GM21576 (cell line): ENCODE data around the gene FOXB2.
A peak's percentile ranks its signal among the peaks of the same experiment; 100 is the strongest.
"Not testable (repeated sequence)": the region's sequence is repeated elsewhere in the genome, so short reads cannot be mapped to it uniquely, and the experiment has no call there.

Experiments used
- ATAC-seq: cut with Tn5 transposase; IDR thresholded peaks from one replicate; pipeline ENCODE4 v1.9.1; 2021; ENCODE audit warnings: mild to moderate bottlenecking, moderate library complexity; ENCODE audit not compliant: unreplicated experiment

Gene FOXB2

DNA sequence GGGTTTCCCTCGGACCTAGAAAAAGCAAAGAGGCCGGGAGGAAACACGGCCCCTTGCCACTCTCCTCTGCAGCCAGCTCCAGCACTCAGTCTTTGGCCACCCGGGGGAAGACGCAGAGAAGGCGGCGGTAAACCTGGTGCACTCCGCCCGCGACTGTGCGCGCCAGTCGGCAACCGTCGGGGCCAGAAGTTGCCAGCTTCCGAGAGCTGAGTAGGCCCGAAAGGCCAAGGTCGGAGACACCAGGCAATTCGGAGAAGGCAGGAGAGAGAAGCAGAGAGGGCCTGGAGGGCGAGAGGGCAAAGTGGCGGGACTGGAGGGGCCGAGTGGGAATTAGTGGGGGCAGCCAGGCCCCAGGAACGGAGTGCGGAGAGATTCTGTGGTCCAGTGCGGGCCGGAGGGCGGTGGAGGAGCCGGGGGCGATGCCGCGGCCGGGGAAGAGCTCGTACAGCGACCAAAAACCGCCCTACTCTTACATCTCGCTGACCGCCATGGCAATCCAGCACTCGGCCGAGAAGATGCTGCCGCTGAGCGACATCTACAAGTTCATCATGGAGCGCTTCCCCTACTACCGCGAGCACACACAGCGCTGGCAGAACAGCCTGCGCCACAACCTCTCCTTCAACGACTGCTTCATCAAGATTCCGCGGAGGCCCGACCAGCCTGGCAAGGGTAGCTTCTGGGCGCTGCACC, at the start of gene FOXB2:
Gene FOXB2, plus strand, starts transcription at position 420 of the 690 bp plus-strand sequence. Its CDS starts 0 bp downstream, at position 420.
- no peak for ATAC-seq

DNA sequence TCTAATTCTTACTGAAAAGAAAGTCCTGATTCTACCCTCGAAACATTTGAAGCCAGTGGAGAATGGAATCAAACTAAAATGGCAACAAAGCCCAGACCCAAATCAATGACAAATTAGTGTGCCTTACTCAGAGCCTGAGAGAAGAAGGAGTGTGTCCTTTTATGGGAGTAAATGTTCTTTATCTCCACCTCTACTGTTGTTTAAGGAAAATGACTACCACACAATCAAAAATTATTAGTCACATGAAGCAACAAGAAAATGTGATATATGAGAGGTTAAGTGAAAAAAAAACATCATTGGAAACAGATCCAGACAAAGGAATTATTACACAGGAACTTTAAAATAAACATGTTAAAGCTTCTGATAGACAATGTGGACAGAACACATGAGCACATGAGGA, 49.7 kb upstream of the FOXB2 start:
- ATAC-seq: no peak

DNA sequence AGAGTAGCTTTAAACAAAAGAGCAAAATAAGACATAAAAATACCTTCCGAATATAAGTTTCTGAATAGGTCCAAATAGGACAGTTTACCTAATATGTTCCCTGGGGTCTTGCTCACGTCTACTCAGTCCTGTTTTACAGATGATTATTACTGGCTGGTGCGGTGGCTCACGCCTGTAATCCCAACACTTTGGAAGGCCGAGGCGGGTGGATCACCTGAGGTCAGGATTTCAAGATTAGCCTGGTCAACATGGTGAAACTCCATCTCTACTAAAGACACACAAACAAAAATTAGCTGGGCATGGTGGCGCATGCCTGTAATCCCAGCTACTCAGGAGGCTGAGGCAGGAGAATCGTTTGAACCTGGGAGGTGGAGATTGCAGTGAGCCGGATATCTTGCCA, 40.6 kb upstream of the FOXB2 start:
- not testable (repeated sequence) for ATAC-seq

DNA sequence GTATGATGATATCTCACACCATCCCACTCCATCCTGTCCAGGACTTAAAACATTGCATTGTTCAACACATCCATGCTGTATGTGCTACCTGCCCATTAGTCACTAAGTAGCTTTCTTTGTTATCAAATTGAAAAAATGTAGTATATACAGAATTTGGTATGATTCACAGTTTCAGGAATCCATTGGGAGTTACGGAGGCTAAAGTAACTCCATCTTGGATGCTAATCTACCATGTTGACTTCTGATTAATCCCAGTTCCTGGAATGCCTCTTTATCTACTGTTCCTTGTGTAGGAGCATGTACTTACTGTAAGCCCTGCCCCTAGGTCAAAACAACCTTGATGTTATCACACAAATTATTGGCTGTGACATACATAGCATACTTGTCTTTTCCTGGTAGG, 38.9 kb upstream of the FOXB2 start:
- ATAC-seq: no peak

DNA sequence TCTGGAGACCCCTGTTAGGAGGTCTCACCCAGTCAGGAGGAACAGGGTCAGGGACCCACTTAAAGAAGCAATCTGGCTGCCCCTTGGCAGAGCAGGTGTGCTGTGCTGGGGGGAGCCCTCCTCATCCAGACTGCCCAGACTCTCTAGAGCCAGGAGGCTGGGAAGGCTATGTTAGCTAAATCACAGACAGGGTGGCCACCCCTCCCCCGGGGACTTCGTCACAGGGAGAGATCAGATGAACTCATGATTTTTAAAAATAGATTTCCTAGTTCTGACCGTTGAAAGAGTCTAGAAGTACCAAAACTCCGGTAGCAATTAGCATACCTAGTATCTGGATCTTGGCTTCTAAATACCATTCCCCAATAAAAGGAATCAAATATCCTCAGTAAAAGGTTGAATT, 35.0 kb upstream of the FOXB2 start:
- no peak for ATAC-seq

DNA sequence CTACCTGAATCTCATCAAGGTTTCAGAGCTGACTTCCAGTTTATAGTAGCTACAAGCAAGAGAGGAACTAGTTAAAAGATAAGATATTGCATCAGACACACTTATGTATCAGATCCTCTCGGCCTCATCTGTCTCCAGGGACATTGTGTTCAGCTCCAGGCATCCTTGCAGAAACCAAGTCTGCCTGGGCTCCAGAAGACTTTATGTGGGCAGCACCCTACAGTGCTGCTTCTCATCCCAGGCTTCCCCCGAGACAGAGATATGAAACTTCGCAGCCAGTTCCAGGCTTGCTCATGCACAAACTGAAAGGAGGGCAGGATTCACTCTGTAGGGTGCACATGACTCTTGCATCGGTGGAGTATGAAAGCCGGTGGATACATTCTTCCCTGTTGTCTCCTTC, 33.9 kb upstream of the FOXB2 start:
- ATAC-seq: no peak

DNA sequence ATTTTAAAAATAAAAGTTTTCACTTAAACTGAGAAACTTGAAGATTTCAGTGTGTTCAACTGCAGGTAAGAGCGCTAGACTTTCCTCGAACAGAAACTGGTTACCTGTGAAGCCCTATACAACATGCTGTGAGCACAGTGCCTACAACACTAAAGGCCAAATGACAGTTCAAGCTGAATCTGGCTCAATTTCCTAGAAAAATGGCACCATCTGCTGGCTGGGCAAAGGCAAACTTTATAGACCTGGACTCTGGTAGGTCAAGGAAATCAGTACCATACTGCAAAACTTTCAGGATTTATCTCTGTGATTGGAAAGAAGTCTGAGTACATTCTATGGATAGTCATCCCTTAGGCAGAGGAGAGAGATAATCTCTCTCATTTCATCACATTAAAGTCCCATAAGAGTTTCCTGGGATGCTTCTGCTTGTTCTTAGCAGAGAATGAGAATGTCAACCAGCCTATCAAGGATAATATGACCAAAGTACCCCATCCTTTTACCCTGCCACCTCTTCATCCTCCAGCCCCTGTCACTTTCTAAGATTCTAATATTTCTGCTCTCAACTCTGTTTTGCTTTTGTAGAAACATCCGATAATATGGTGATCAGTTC, 31.8 kb upstream of the FOXB2 start:
- no peak for ATAC-seq

DNA sequence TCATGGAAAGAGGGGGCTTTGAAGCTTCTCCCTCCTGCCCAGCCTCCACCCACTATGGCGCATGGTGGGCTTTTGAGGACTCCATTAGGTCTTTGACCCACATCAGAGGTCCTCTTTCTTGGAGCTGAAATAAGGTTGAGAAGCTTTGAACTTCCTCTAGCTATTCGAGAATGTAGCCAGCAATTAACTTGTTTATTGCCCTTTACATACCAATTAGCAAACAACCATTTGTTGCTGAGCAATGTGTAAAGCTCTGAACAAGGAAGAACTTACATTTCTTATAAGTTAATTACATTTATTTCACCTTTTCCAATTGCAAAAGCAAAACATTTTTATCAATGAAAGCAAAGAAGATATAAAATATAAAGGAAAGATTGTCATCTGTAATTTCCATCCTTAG, 30.5 kb upstream of the FOXB2 start:
- no peak for ATAC-seq

DNA sequence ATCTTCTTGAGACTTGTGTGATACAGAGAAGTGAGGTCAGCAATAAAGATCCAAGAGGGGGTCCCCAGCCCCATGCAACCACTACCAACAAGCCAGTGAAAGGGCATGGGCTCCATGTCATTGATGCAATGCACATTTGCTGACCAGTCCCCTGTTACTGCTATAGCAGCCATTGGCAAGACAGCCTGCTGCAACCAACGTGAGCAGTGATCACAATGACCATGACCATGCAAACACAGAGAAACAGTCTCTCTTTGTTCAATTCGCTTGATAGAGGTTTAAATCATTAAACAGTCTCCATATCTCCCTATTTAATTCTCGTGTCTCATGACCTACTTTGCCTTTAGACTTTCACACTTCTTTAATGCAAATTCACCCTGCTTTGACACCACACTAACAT, 30.0 kb upstream of the FOXB2 start:
- ATAC-seq: no peak

DNA sequence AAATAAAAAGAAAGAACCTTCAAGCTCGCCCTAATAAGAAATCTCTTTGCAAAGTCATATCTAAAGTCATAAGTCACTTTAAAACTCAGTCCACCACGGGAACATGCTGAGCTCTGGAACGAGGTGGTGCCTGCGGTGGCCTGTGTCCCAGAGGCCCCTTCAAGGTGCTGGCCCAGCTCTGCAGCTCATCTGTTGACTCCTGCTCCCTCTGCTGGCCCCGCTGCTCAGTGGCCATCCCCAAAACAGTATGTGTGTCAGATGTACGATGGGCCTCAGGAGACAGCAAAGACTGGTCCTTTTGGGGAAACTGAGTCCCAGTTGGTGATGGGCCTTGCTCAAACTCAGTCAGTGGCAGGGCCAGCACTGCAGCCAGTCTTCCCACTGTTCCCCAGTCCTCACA, 22.8 kb upstream of the FOXB2 start:
- no peak for ATAC-seq

DNA sequence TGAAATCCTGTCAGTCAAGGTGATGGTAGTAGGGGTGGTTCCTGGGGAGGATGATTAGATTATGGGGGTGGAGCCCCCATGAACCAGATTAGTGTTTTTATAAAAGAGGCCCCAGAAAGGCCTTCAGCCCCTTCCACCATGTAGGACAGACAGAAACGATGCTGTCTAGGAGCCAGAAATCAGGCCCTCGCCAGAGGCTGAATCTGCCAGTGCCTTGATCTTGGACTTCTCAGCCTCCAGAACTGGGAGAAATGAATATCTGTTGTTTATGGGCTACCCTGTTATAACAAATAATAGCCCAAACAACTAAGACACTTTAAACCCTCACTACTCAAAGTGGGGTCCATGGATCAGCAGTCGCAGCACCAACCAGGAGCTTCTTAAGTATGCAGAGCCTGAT, 20.2 kb upstream of the FOXB2 start:
- ATAC-seq: no peak

DNA sequence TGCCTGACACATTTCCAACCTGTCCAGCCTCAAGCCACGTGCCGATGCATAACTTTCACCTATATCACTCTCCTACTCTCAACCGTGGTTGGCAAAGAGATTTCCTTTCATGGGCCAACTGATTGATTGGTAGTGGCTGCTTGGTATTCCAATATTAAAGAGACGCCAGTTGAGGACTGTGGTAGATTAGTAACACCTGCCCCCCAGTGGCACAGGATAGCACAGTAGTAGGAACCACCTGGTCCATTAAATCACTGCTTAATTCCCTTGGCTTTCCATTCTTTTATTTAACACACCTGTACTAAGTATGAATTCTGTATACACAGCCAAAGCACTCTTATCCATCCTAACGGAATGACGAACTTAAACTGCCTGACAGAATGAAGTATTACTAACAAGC, 19.1 kb upstream of the FOXB2 start:
- ATAC-seq: no peak

DNA sequence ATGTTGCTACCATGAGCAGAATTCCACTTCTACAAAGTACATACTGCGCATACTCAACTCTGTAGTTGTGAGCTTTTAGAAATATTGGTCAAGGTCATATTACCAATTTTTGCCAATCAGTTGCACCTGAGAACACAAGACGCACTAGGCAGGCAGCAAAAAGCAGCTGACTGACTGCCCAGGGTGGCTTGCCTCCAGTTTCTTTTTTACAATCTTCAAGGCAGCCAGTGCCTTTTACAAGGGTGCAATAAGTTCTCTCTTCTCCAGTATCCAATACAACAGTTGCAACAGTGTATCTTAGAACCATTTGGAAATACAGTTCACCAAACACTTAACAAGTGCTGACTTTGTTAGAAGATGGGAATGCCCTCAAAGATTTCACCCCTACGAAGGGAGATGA, 16.1 kb upstream of the FOXB2 start:
- ATAC-seq: no peak

DNA sequence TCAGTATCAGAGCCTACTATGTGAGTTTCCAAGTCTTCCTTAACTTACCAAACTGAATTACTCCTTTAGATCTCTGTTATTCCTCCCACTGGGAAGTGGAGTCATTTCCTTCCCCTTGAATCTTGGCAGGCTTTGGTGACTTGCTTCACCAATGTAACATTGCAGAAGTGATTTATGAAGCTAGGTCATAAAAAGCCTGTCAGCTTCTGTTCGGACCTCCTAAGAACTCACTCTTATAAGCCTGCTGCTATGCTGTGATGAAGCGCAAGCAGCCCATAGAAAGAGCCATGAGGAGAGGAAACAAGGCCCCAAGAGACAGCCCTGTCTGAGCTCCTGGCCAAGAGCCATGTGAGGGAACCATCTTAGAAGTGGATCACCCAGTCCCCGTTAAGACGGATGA, 14.2 kb upstream of the FOXB2 start:
- no peak for ATAC-seq

DNA sequence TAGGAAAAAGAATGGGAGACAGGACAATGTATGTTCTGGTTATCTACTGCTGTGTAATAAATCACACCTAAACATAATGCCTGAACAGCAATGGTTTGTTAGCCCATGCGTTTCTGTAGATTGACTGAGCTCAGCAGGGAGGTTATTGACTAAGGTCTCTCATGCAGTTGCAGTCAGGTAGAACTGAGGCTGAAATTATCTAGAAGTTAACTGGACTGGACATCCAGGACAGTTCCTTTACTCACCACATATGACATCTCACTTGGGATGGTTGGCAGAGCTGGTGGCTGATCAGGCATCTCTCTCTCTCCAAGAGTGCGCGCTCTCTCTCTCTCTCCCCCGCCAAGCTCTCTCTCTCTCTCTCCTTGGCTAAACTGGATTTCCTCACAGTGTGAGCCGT, 8.9 kb upstream of the FOXB2 start:
- ATAC-seq: no peak

DNA sequence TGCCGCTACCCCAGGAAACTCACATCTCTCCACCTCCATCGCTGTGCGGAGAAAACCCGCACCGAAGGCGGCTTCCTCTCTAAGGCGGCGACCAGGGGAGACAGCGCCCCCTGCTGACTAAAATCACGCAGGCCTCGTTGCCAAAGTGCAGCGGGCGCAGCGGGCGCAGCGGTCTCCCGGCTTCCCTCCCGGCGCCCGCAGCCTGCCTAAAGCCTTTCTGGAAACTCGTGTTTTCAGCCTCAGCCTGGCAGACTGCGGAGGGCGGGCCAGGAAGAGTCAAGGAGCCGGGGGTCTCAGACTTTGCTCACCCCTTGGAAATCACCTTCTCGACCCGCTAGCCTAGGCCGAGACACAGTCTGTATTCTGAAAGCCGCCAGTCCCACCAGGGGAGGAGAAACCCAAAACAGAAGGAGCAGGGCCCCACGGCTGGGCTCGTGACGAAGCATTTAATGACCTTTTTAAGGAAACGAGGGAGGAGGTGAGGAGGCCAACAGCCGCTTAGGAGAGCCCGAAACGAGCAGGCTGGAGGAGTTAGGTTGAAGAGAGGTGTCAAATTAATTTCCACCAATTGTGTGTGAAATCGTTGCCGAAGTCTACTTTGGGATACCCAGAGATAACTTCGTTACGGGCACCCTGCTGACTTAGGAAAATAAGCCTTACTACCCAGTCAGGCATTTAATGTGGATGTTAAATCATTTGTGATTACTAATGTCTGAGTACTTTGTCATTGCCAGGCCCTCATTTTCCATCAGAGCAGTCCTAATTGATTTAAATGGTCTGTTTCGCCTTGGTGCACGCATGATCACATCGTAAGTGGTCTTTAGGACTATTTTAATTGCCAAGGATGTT, 7.3 kb upstream of the FOXB2 start:
- peak; percentile 89 for ATAC-seq

DNA sequence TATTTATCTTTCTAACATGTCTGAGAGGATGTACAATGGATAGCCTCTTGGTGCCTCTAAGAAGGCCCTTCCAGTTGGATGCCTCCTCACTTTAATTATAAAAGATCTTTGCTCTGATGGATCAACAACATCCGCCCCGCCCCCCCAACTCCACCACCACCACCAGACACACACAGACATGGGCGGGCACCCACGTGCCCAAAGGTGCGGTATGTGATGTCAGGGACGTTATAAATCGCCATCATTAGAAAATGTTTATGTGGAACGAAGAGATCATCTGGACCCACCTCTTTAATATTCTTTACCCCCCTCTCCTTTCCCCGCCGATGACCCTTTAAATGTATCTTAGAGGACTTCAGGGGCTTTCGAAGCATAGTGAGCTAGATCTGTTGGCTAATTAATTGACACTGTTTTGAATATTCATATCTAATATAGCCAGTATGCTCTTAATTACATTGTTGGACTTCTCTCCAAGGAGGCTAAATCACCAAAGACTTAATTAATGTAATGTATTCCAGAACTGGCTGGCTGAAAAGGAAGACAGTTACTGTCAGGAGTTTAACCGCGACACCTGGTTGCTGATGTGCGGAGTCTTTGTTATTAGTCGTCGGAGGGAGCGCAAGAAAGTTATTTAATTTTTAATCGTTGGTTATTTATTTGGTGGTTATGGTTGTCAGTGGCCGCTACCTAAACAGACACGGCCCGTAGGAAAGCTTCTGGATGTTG, 6.1 kb upstream of the FOXB2 start:
- ATAC-seq: no peak

DNA sequence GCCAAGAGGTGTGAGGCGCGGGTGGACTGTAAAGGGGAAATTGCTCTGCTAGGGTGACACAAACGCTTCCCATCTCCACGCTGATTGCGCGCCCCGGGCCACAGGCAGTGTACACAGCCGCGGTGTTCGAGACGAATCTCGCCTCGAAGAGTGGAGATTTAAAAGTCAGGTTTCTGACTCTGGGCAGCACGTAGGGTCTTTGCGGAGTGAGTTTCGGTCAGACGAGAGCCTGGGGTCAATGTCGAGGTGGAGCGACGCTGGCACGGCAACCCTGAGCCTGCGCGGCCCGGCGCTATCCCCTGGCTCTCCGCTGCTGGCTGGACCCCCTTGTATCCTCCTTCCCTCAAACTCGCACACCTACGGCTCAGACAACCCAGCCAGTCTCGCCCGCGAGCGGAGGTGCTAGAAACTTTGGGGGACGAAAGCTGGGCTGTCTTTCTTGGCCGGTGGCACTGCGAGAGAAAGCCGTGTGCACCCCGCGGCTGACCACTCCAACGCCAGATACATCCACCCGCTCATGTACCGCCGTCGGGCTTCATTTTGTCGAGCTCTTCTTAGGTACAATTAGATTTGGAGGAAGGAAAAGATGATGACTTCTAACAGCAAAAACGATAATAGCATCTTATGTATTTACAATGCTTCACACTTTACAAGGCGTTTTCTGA, 5.4 kb upstream of the FOXB2 start:
- ATAC-seq: no peak

DNA sequence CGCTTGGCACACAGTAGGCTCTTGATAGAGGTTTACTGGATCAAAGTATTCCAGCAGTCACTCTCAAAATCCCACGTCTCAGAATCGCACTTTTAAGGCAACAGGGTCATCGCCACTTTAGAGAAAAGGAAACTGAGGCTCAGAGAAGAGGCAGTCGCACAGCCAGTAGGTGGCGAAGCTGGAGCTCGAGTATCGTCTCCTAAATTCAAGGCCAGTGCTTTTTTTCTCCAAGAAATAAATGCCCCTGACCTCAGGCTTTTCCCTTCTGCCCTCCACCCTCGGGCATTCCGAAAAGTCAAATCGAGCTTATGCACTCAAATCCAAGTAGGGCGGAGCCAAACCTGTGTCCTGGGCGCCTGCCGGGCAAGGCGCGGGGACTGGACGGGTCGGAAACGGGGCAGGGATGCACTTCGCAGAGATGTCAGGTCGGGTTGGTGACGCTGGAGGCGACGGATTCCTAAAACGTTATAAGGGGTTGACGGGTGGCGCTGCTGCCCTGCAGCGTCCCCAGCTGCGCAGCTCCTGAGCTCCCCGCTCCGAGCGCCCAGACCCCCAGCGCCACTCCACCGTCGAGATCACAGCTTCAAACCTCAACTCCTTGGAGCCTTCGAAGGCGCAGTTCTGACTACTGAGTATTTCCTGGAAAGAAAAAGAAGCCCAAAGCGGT, 4.7 kb upstream of the FOXB2 start:
- ATAC-seq: no peak

DNA sequence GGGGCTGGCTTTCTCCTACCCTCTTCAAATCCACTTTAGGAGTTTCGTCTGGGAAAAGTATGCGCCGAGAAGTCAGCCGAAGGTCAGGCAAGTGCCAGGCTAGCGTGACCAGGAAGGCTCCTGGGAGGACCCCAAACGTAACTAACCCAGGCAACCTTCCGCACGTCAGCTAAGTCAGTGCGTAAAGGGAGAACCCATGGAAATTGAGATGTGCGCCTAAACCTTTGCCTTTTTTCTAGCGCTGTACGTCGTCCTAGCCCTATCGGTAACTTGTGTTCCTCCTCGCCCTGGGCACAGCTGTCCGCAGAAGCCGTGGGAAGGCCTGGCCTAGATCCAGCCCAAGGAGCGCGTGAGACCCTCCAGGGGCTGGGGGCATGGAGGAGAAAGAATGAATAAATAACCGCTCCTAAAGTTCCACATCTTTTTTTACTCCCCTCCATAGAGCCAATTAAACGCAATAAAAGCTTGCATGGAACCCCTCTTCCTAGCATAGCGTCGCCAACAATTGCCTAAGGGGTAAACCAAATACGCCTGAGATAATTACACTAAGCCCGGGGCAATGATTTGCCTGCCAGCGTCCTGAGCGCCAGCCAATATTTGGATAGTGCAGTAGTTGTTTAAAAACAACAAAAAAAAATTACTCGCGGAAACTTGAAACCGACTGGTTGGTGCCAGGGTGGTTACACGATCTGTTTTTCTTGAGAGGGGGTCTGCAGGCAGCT, 4.0 kb upstream of the FOXB2 start:
- no peak for ATAC-seq
